Uterus (tissue), 4 donors: ENCODE measurements around the gene ZG16. TPM values are rescaled to one million over a fixed set of nuclear protein-coding genes. Genes with fewer than 3 reads are reported as not detected.
"Not testable (repeated sequence)": the region's sequence is repeated elsewhere in the genome, so short reads cannot be mapped to it uniquely, and the experiment has no call there.

ENCODE experiments used
- DNase-seq, 2 donors: peaks; one replicate each; pipeline ENCODE4 v3.0.0-alpha.2; 2019 to 2020
- H3K27ac ChIP-seq, 2 donors: fragments of 200-600 bp; sonication (generic); 1 replicate in 1 of 2; 2 replicates in 1 of 2; pipeline ENCODE4 v1.5.1; 2016 to 2018
- H3K27me3 ChIP-seq, 2 donors: fragments of 200-600 bp; sonication (generic); one replicate each; pipeline ENCODE4 v1.5.1; 2018 to 2019; ENCODE audit warnings: control low read depth in 1 of 2
- H3K36me3 ChIP-seq, 2 donors: fragments of 200-600 bp; sonication (generic); one replicate each; pipeline ENCODE4 v1.5.1; 2019; ENCODE audit warnings: control low read depth in 1 of 2
- H3K4me1 ChIP-seq, 2 donors: fragments of 200-600 bp; sonication (generic); one replicate each; pipeline ENCODE4 v1.5.1; 2018 to 2019; ENCODE audit warnings: control low read depth in 1 of 2
- H3K4me3 ChIP-seq, 2 donors: fragments of 200-600 bp; sonication (generic); 1 replicate in 1 of 2; 2 replicates in 1 of 2; pipeline ENCODE4 v1.5.1; 2018 to 2019; ENCODE audit warnings: mild to moderate bottlenecking in 1 of 2
- H3K9me3 ChIP-seq, 2 donors: fragments of 200-600 bp; sonication (generic); one replicate each; pipeline ENCODE4 v1.5.1; 2019; ENCODE audit warnings: control low read depth in 1 of 2
- POLR2A ChIP-seq, 2 donors: fragments of 450-650 bp; IDR thresholded peaks; one replicate each; pipeline ENCODE4 v1.6.1; 2016; ENCODE audit warnings: antibody characterized with exemption in 2 of 2, mild to moderate bottlenecking in 1 of 2, moderate library complexity in 1 of 2
- intact Hi-C: fragments of 100-400 bp; cut with DNase I; formaldehyde crosslinking; loops from one replicate; pipeline ENCODE4 v1.15.1; 2023; ENCODE audit warnings: low total_unique reads
- total RNA-seq, 4 donors: library from RNA; depleted of rRNA in 3 of 4; stranded (reverse); fragments of >200 nt in 3 of 4; gene quantifications; one replicate each; pipeline versions ENCODE4 v1.1.0 to v1.2.4, GENCODE V29; 2014 to 2023
- TF ChIP-seq, protein P1 (sequence below), 4 experiments: fragments of 200-600 bp in 2 of 4; fragments of 450-650 bp in 2 of 4; sonication (generic) in 2 of 4; IDR thresholded peaks; one replicate each; pipeline ENCODE4 v1.5.1; 2016 to 2019; ENCODE audit warnings: antibody characterized with exemption in 4 of 4, mild to moderate bottlenecking in 2 of 4, moderate library complexity in 1 of 4
- donor health status: DM: yes; HTN: yes; CAD: no.

Gene ZG16
- total RNA-seq, 4 donors from 2014 or later = under 0.01 TPM; not detected in 3

DNA sequence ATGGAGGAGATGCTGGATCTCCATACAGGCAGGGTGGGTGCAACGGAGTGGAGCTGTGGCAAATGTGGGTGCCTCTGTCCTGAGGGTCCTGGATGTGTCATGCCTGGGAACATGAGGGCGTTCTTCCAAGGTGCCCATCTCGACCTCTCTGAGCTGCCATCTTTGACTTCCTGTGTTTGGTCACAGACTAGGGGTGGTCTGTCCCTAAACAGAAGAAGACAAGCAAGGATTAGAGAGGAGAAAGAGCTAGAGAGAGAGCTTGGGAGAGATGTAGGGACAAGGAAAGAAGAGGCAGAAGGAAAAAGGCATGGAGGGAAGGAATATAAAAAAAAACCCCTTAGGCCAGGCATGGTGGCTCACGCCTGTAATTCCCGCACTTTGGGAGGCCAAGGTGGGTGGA, 3.3 kb upstream of the ZG16 start:
- Histone ChIP-seq H3K27ac (no peak overlapping the region), H3K4me3 (no peak overlapping the region), H3K4me1 (no peaks in the 10 kb centered on the region), H3K27me3 (no peaks in the 10 kb centered on the region), H3K36me3 (no peaks in the 10 kb centered on the region), H3K9me3 (no peaks in the 10 kb centered on the region)
- intact Hi-C loops = no loop called here
- DNase-seq = no peak
- no peak for TF ChIP-seq POLR2A (IDR thresholded peaks at IDR 0.05)
- TF ChIP-seq, protein P1, sequence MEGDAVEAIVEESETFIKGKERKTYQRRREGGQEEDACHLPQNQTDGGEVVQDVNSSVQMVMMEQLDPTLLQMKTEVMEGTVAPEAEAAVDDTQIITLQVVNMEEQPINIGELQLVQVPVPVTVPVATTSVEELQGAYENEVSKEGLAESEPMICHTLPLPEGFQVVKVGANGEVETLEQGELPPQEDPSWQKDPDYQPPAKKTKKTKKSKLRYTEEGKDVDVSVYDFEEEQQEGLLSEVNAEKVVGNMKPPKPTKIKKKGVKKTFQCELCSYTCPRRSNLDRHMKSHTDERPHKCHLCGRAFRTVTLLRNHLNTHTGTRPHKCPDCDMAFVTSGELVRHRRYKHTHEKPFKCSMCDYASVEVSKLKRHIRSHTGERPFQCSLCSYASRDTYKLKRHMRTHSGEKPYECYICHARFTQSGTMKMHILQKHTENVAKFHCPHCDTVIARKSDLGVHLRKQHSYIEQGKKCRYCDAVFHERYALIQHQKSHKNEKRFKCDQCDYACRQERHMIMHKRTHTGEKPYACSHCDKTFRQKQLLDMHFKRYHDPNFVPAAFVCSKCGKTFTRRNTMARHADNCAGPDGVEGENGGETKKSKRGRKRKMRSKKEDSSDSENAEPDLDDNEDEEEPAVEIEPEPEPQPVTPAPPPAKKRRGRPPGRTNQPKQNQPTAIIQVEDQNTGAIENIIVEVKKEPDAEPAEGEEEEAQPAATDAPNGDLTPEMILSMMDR (IDR thresholded peaks at IDR 0.05) = no peak

DNA sequence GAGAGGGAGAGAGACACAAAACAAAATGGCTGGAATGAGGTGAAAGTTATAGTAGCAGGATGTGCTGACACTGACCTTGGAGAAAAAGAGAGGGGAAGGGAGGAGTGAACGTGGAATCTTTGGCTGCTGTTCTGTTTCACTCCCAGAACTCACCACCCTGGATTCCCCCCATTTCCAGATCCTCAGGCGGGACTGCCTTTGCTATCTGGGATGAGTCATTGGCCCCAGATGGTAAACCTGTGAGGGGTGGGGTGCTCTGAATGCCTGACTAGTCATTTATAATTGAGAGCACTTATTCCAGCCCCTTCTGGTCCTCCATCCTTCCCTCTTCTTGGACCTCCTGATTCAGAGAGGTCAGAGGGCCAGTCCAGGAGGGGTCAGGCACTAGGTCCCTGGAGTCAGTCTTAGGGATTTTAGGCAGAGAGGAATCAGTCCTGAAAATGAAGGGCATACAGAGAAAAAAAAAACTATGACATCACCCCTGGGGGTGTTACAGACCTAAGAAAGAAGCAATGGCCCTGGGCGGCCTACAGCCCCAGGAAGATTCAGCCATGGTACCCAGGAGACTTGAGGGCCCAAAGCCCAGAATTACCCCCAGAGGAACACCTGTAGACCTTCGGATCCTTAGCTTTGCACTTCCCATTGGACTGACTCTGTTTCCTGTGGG, 2.2 kb upstream of the ZG16 start:
- Histone ChIP-seq H3K9me3 (no peaks in the 10 kb centered on the region), H3K27me3 (no peaks in the 10 kb centered on the region), H3K36me3 (no peaks in the 10 kb centered on the region), H3K4me3 (no peak overlapping the region), H3K4me1 (no peaks in the 10 kb centered on the region), H3K27ac (no peak overlapping the region)
- TF ChIP-seq, protein P1 (IDR thresholded peaks at IDR 0.05) = no peak
- no peak for TF ChIP-seq POLR2A (IDR thresholded peaks at IDR 0.05)
- DNase-seq = no peak
- intact Hi-C loops = no loop called here

DNA sequence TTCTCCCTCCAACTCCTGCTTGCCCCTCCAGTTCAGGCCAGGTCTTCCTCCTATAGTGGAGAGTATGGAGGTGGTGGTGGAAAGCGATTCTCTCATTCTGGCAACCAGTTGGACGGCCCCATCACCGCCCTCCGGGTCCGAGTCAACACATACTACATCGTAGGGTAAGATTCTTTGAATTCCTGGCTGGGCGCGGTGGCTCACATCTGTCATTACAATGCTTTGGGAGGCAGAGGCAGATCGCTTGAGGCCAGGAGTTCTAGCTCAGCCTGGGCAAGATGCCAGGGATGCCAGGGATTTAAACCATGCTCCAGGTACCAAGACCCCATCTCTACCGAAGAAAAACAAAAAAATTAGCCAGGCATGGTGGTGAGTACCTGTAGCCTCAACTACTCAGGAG, 1.4 kb downstream of the ZG16 start:
- H3K27ac ChIP-seq = no peak overlapping the region
- no peak overlapping the region for H3K4me3 ChIP-seq
- no peaks in the 10 kb centered on the region for H3K9me3 ChIP-seq
- no peak for TF ChIP-seq POLR2A (IDR thresholded peaks at IDR 0.05)
- TF ChIP-seq, protein P1 (IDR thresholded peaks at IDR 0.05) = no peak
- no peaks in the 10 kb centered on the region for H3K4me1 ChIP-seq
- no peak for DNase-seq
- no peaks in the 10 kb centered on the region for H3K36me3 ChIP-seq
- H3K27me3 ChIP-seq = no peaks in the 10 kb centered on the region
- intact Hi-C loops = no loop called here

DNA sequence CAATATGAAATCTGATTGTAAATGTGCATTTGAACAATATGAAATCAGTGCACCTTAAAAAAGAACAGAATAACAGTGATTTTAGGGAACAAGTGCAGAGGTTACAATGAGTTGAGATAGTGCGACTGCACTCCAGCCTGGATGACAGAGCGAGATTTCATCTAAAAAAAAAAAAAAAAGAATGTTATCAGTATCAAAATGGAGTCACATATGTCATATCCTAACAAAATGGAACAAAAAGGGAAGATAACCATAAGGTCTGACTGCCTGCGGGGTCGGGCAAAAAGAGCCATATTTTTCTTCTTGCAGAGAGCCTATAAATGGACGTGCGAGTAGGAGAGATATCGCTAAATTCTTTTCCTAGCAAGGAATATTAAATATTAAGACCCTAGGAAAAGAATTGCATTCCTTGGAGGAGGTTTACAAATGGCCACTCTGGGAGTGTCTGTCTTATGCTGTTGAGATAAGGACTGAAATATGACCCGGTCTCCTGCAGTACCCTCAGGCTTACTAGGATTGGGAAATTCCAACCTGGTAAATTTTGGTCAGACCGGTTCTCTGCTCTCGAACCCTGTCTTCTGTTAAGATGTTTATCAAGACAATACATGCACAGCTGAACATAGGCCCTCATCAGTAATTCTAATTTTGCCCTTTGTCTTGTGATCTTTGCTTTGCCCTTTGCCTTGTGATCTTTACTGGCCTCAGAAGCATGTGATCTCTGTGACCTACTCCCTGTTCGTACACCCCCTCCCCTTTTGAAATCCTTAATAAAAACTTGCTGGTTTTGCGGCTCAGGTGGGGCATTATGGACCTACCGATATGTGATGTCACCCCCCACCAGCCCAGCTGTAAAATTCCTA, 5.3 kb downstream of the ZG16 start:
- H3K4me1 ChIP-seq, intact Hi-C loops, DNase-seq, H3K27ac ChIP-seq, H3K36me3 ChIP-seq, H3K9me3 ChIP-seq, H3K4me3 ChIP-seq, H3K27me3 ChIP-seq: not testable (repeated sequence)

DNA sequence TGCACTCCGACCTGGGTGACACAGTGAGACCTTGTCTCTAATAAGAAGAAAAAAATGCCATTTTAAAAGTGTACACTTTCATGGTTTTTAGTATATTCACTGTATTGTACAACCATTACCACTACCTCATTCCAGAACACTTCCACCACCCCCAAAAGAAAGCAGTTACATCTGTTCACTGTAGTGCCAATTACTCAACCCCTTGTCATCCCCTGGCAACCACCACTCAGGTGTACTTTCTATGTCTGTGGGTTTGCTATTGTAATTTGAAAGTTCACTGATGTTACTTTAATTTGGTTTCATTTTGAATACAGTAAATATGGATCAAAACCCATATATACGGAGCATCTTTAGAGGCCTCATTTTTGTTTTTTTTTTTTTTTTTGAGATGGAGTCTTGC, 6.1 kb downstream of the ZG16 start:
- H3K27me3 ChIP-seq = no peaks in the 10 kb centered on the region
- DNase-seq = no peak
- TF ChIP-seq POLR2A (IDR thresholded peaks at IDR 0.05) = no peak
- TF ChIP-seq, protein P1 (IDR thresholded peaks at IDR 0.05) = no peak
- H3K4me3 ChIP-seq = no peak overlapping the region
- intact Hi-C loops = no loop called here
- H3K9me3 ChIP-seq = no peaks in the 10 kb centered on the region
- H3K36me3 ChIP-seq = no peaks in the 10 kb centered on the region
- no peak overlapping the region for H3K27ac ChIP-seq
- H3K4me1 ChIP-seq = peaks cover 0 to 3% of the 10 kb centered on the region in 2 donors
